ENCODE measurements around the gene SPECC1. TPM values are rescaled to one million over a fixed set of nuclear protein-coding genes. Genes with fewer than 3 reads are reported as not detected.
A peak's percentile ranks its signal among the peaks of the same experiment; 100 is the strongest.

The SPECC1 gene
- polyA plus RNA-seq, 3 donors: 36.0 to 58.4 (median 50.5) TPM

DNA sequence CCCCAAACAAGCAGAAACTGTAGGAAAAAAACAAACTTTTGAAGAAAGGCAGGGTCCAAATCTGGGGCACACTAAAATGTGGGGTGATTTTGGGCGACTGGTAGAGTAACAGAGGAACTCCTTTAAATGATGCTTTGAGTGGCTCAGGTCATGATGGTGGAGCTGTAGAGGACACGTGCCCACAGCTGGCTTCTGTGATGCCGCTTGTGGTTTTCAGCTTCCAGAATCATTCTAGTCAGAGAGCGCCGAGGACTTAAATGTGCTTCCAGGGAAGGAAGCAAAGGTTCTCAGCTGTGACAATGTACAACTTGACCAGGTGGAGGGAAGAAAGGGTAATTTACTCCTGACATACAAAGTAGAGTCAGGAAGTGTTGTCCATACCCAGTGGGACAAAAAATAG, 295.8 kb downstream of the SPECC1 start:
- H3K9me3 Mint-ChIP-seq: peaks cover 8 to 22% (median 17%) of the 10 kb centered on the region in 7 donors
- no peak overlapping the region for H3K27ac ChIP-seq (ENCODE audit: low read depth in 1 of 2, low read length in 2 of 2)
- no peak overlapping the region for H3K4me3 ChIP-seq (replicated peaks in 1 of 3; ENCODE audit: low read depth in 2 of 3, low read length in 3 of 3)
- no peak for DNase-seq
- intact Hi-C loops (cut with micrococcal nuclease): loop anchor here in 1 of 2 donors (10.0 kb wide), 2 partner anchors 50 to 310 kb away; no protein-coding TSS in a partner anchor
- no peak overlapping the region for H3K27ac Mint-ChIP-seq
- WGBS (ENCODE audit: insufficient coverage): 94% methylated on average over 4 of the region's 5 CpGs
- H2AFZ ChIP-seq (ENCODE audit: insufficient read depth, low read depth, low read length, poor library complexity, severe bottlenecking): no peak overlapping the region
- H3K4me3 Mint-ChIP-seq: no peak overlapping the region
- TF ChIP-seq, protein P1, sequence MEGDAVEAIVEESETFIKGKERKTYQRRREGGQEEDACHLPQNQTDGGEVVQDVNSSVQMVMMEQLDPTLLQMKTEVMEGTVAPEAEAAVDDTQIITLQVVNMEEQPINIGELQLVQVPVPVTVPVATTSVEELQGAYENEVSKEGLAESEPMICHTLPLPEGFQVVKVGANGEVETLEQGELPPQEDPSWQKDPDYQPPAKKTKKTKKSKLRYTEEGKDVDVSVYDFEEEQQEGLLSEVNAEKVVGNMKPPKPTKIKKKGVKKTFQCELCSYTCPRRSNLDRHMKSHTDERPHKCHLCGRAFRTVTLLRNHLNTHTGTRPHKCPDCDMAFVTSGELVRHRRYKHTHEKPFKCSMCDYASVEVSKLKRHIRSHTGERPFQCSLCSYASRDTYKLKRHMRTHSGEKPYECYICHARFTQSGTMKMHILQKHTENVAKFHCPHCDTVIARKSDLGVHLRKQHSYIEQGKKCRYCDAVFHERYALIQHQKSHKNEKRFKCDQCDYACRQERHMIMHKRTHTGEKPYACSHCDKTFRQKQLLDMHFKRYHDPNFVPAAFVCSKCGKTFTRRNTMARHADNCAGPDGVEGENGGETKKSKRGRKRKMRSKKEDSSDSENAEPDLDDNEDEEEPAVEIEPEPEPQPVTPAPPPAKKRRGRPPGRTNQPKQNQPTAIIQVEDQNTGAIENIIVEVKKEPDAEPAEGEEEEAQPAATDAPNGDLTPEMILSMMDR (IDR thresholded peaks at IDR 0.05): no peak
- no peak overlapping the region for H3K9ac ChIP-seq (ENCODE audit: insufficient read depth, low read length, poor library complexity, severe bottlenecking)
- no peaks in the 10 kb centered on the region for H3K4me1 ChIP-seq (ENCODE audit: control insufficient read depth in 1 of 2, insufficient read depth in 2 of 2, low read length in 2 of 2)
- peaks cover 6% of the 10 kb centered on the region for H3K4me1 Mint-ChIP-seq
- H3K36me3 Mint-ChIP-seq: peaks cover 65 to 80% of the 10 kb centered on the region in 2 donors
- no peaks in the 10 kb centered on the region for H4K20me1 ChIP-seq (ENCODE audit: insufficient read depth, low read length)
- no peaks in the 10 kb centered on the region for H3K27me3 ChIP-seq (ENCODE audit: control insufficient read depth in 2 of 2, insufficient read depth in 2 of 2, low read length in 2 of 2)
- H3K79me2 ChIP-seq (ENCODE audit: insufficient read depth, low read length): no peaks in the 10 kb centered on the region
- no peak overlapping the region for H3K4me2 ChIP-seq (replicated peaks; ENCODE audit: extremely low read depth, low read length, poor library complexity, severe bottlenecking)
- peaks cover 13 to 14% of the 10 kb centered on the region in 2 donors for H3K9me3 ChIP-seq (replicated peaks in 1 of 2; ENCODE audit: control insufficient read depth in 1 of 2, insufficient read depth in 1 of 2, low read length in 2 of 2)
- peaks cover 0 to 1% (median 0%) of the 10 kb centered on the region in 3 donors for H3K27me3 Mint-ChIP-seq (ENCODE audit: low read depth in 3 of 3)
- H3K36me3 ChIP-seq (replicated peaks in 1 of 2; ENCODE audit: control insufficient read depth in 1 of 2, insufficient read depth in 2 of 2, low read length in 2 of 2): peaks cover 53 to 84% of the 10 kb centered on the region in 2 donors

DNA sequence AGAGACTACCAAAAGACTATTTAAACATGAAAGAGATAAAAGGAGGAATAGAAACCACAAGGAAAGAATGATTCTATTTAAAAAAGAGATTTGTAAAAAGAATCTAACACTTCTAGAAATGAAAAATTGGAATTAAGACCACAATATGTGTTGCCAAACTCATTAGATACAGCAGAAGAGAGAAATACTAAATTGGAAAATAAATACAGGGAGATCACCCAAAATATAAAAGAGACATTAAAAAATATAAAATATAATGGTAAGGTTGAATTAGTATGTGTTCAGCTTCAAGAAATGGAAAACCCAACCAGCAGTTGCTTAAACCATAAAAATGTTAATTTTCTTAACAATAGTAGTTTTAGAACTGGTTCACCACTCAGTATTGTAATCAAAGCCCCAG, 297.8 kb downstream of the SPECC1 start:
- no peaks in the 10 kb centered on the region for H3K79me2 ChIP-seq (ENCODE audit: insufficient read depth, low read length)
- peak overlapping the region in 1 of 2 donors; percentile 59 for H3K27ac ChIP-seq (ENCODE audit: low read depth in 1 of 2, low read length in 2 of 2)
- Mint-ChIP-seq H3K9me3 (peaks cover 10 to 22% (median 16%) of the 10 kb centered on the region in 7 donors), H3K4me1 (peaks cover 6% of the 10 kb centered on the region), H3K36me3 (peaks cover 65 to 79% of the 10 kb centered on the region in 2 donors), H3K27me3 (ENCODE audit: low read depth in 3 of 3) (peaks cover 0 to 1% (median 1%) of the 10 kb centered on the region in 3 donors), H3K27ac (peak overlapping the region in 3 of 7 donors; percentile 53 to 83 (median 80)), H3K4me3 (no peak overlapping the region)
- peaks cover 45 to 83% of the 10 kb centered on the region in 2 donors for H3K36me3 ChIP-seq (replicated peaks in 1 of 2; ENCODE audit: control insufficient read depth in 1 of 2, insufficient read depth in 2 of 2, low read length in 2 of 2)
- intact Hi-C loops (cut with micrococcal nuclease): loop anchor here in 1 of 2 donors (10.0 kb wide), 2 partner anchors 52 to 312 kb away; no protein-coding TSS in a partner anchor
- no peaks in the 10 kb centered on the region for H3K27me3 ChIP-seq (ENCODE audit: control insufficient read depth in 2 of 2, insufficient read depth in 2 of 2, low read length in 2 of 2)
- no peak overlapping the region for H3K4me2 ChIP-seq (replicated peaks; ENCODE audit: extremely low read depth, low read length, poor library complexity, severe bottlenecking)
- H3K9ac ChIP-seq (ENCODE audit: insufficient read depth, low read length, poor library complexity, severe bottlenecking): no peak overlapping the region
- no peak overlapping the region for H2AFZ ChIP-seq (ENCODE audit: insufficient read depth, low read depth, low read length, poor library complexity, severe bottlenecking)
- no peaks in the 10 kb centered on the region for H3K4me1 ChIP-seq (ENCODE audit: control insufficient read depth in 1 of 2, insufficient read depth in 2 of 2, low read length in 2 of 2)
- TF ChIP-seq, protein P1 (IDR thresholded peaks at IDR 0.05): no peak
- H3K4me3 ChIP-seq (replicated peaks in 1 of 3; ENCODE audit: low read depth in 2 of 3, low read length in 3 of 3): no peak overlapping the region
- peaks cover 13 to 14% of the 10 kb centered on the region in 2 donors for H3K9me3 ChIP-seq (replicated peaks in 1 of 2; ENCODE audit: control insufficient read depth in 1 of 2, insufficient read depth in 1 of 2, low read length in 2 of 2)
- DNase-seq: no peak
- H4K20me1 ChIP-seq (ENCODE audit: insufficient read depth, low read length): no peaks in the 10 kb centered on the region
